Thyroid gland (tissue), 4 donors: ENCODE measurements around the gene CCNL1.

Experiments used
- CTCF ChIP-seq, 6 experiments: fragments of 200-600 bp in 3 of 6; fragments of 450-650 bp in 3 of 6; sonication (generic) in 3 of 6; IDR thresholded peaks; one replicate each; pipeline ENCODE4 v1.5.1; 2016 to 2019; ENCODE audit warnings: antibody characterized with exemption in 6 of 6, mild to moderate bottlenecking in 2 of 6, inconsistent platforms in 1 of 6, moderate library complexity in 1 of 6
- POLR2A ChIP-seq, 2 donors: fragments of 450-650 bp; IDR thresholded peaks; one replicate each; pipeline ENCODE4 v1.6.1; 2017; ENCODE audit warnings: antibody characterized with exemption in 2 of 2, mild to moderate bottlenecking in 2 of 2, moderate library complexity in 1 of 2

- TF ChIP-seq CTCF (IDR thresholded peaks at IDR 0.05) (no peak), POLR2A (IDR thresholded peaks at IDR 0.05) (no peak)
Measured at GRCh38 chr3:157148196-157148889, 11.6 kb downstream of the CCNL1 start.
